WERI-Rb-1 (cell line): ENCODE results near the gene CAMK1.

Experiments
- DNase-seq: peaks from one replicate; pipeline ENCODE4 v3.0.0-alpha.2; 2020
- H3K27ac ChIP-seq: fragments of 250-450 bp; sonication (Bioruptor Pico); 2 replicates; pipeline ENCODE4 v1.5.1; 2020; ENCODE audit warnings: mild to moderate bottlenecking, moderate library complexity
- H3K27me3 ChIP-seq: fragments of 250-450 bp; sonication (Bioruptor Pico); 2 replicates; pipeline ENCODE4 v1.5.1; 2021; ENCODE audit warnings: mild to moderate bottlenecking, low read depth, moderate library complexity; ENCODE audit not compliant: insufficient read depth, severe bottlenecking
- H3K36me3 ChIP-seq: fragments of 250-450 bp; sonication (Bioruptor Pico); 2 replicates; pipeline ENCODE4 v1.5.1; 2020; ENCODE audit warnings: mild to moderate bottlenecking, moderate library complexity
- H3K4me3 ChIP-seq: 2 replicates; pipeline ENCODE4 v1.5.1; 2011; ENCODE audit warnings: low read depth, mild to moderate bottlenecking, control low read depth, low read length
- H3K9me3 ChIP-seq: fragments of 250-450 bp; sonication (Bioruptor Pico); 2 replicates; pipeline ENCODE4 v1.5.1; 2021; ENCODE audit warnings: mild to moderate bottlenecking, moderate library complexity; ENCODE audit not compliant: severe bottlenecking
- CTCF ChIP-seq: IDR thresholded peaks from 2 replicates; pipeline ENCODE4 v1.5.1; 2011; ENCODE audit warnings: low read depth, mild to moderate bottlenecking, control low read depth, inconsistent platforms, low read length

The CAMK1 gene

GRCh38 chr3:9730657-9731205 is 39.0 kb downstream of the CAMK1 start:
- no peak for TF ChIP-seq CTCF
- Histone ChIP-seq H3K27ac (peak overlapping the region; percentile 67), H3K36me3 (peaks cover 37% of the 10 kb centered on the region), H3K27me3 (no peaks in the 10 kb centered on the region), H3K4me3 (peak overlapping the region; percentile 75), H3K9me3 (no peaks in the 10 kb centered on the region)
- DNase-seq = no peak

GRCh38 chr3:9729419-9729818 is 40.3 kb downstream of the CAMK1 start:
- no peak for DNase-seq
- TF ChIP-seq CTCF = no peak
- no peaks in the 10 kb centered on the region for H3K9me3 ChIP-seq
- no peak overlapping the region for H3K4me3 ChIP-seq
- peaks cover 24% of the 10 kb centered on the region for H3K36me3 ChIP-seq
- no peaks in the 10 kb centered on the region for H3K27me3 ChIP-seq
- no peak overlapping the region for H3K27ac ChIP-seq

GRCh38 chr3:9727743-9728142 is 42.0 kb downstream of the CAMK1 start:
- H3K36me3 ChIP-seq = peaks cover 7% of the 10 kb centered on the region
- no peak overlapping the region for H3K4me3 ChIP-seq
- H3K27ac ChIP-seq = no peak overlapping the region
- H3K9me3 ChIP-seq = no peaks in the 10 kb centered on the region
- no peaks in the 10 kb centered on the region for H3K27me3 ChIP-seq
- no peak for DNase-seq
- TF ChIP-seq CTCF = no peak

- peak; percentile 33 for DNase-seq
Measured at GRCh38 chr3:9727041-9727595, 42.6 kb downstream of the CAMK1 start.

GRCh38 chr3:9725775-9726515 is 43.8 kb downstream of the CAMK1 start:
- no peaks in the 10 kb centered on the region for H3K27me3 ChIP-seq
- H3K4me3 ChIP-seq = no peak overlapping the region
- no peak for DNase-seq
- H3K27ac ChIP-seq = no peak overlapping the region
- TF ChIP-seq CTCF = no peak
- H3K36me3 ChIP-seq = no peaks in the 10 kb centered on the region
- H3K9me3 ChIP-seq = no peaks in the 10 kb centered on the region

More at GRCh38 chr3:9727041-9727595, 42.6 kb downstream of the CAMK1 start:
- H3K27ac ChIP-seq = no peak overlapping the region
- peaks cover 5% of the 10 kb centered on the region for H3K36me3 ChIP-seq
- H3K4me3 ChIP-seq = no peak overlapping the region
- TF ChIP-seq CTCF = peak; percentile 60
- no peaks in the 10 kb centered on the region for H3K27me3 ChIP-seq
- H3K9me3 ChIP-seq = no peaks in the 10 kb centered on the region
